GM21786 (cell line): ENCODE results near the gene DMRTC2.

Experiments
- ATAC-seq: cut with Tn5 transposase; IDR thresholded peaks from one replicate; pipeline ENCODE4 v1.9.1; 2021; ENCODE audit not compliant: unreplicated experiment

The DMRTC2 gene

DNA sequence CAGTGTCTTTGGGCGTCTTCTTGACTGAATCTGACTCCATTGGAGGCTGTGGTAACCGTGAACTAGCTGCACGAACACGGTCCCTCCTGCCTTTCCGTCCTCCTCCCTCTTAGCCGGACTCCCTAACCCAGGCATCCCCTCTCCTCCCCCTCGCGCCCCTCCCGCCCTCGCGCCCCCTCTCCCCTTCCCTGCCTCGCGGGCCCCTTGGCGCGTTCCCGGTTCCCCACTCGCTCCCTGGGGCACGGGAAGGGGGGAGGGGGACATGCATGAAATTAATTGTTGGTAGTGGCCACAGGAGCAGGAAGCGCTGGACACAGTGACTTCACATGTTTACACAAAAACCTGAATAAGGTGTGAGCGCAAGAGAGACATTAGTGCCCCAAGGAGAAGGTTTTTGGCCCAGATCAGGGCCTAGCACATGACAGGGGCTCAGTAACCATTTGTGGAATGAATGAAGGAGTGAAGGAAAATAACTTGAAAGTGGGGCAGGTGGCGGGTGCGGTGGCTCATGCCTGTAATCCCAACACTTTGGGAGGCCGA, 279 bp downstream of the DMRTC2 start:
- no peak for ATAC-seq

DNA sequence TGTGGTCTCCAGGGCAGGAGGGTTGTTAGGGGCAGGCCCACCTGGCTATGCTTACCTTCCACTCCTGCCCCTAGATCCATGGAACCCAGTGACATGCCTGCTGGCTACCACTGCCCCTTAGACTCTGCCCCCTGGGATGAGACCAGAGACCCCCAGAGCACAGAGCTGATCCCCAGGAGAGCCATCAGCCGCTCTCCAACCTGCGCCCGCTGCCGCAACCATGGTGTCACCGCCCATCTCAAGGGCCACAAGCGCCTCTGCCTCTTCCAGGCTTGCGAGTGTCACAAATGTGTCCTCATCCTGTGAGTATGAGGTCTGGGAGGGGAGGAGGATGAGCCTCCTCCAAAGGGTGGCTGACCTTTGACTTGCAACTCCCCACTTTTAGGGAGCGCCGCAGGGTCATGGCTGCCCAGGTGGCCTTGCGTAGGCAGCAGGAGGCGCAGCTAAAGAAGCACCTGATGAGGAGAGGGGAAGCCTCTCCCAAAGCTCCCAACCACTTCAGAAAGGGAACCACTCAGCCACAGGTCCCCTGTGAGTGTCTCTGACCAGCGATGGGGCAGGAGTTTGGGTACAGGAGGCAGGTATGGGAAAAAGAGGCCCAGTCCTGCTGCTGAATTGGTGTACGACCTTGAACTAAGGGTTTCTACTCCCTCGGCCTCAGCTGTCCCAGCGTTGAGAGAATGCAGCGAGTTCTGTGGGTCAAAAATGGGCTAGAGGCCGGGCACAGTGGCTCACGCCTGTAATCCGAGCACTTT, 2.7 kb downstream of the DMRTC2 start:
- no peak for ATAC-seq

DNA sequence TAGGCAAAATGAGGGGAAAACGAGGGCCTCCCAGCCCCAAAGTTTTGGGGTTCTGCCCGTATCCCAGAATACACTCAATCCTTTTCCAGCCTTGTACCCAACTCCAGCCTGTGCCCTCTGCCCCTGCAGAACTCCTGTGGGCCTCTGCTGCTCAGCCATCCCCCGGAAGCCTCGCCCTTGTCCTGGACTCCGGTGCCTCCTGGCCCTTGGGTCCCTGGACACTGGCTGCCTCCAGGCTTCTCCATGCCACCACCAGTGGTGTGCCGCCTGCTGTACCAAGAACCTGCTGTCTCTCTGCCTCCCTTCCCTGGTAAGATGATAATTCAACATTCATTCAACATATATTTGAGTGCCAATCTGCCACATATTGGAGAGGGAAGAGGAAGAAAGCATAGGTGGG, 3.8 kb downstream of the DMRTC2 start:
- no peak for ATAC-seq

DNA sequence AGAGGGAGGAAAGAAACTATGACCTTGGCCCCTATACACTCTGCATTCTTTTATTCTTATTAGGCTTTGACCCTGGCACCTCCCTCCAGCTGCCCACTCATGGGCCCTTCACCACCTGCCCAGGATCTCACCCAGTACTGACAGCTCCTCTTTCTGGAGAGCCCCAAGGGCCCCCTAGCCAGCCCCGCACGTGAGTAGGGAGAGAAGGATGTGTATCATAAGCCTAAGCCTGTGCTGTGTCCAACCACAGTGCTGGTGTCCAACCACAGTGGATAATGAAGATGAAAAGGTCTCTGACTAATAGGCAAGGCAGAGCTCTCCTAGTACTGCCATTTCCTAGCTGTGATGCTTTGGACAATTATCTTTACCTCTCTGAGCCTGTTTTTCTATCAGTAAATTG, 4.2 kb downstream of the DMRTC2 start:
- ATAC-seq, result no peak

DNA sequence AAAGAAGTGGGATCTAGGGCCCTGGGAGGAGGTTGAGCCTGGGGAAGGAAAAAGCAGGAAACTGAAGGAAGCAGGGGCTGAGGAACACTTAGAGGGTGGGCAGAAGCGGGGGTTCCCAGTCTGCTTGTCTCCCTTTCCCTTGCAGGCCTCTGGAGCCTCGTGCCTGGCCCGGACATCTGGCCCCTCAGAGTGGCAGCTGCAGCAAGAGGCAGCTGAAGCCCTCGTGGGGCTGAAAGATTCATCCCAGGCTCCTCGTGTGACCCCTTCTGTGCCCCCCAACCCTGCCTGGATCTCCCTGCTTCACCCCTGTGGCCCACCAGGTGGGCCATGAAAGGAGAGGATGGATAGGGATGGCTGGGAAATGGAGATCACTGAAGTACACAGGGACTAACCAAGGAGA, 5.5 kb downstream of the DMRTC2 start:
- ATAC-seq, result no peak

DNA sequence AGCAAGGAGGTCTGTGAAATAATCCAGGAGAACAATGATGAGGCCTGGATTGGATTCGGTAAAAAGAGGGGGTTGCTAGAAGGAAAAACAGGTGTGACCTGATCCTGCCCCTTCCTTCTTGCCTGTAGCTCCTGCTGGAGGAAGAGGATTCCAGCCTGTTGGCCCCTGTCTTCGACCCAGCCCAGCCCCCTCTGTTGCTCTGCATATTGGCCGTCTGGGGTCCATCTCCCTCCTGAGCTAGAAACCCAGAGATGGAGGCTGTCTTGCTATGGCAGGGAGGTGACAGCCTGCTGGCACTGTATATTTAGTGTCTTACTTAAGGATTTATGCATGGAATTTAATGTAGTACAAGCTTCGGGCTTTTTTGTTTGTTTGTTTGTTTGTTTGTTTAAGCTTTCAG, 6.6 kb downstream of the DMRTC2 start:
- ATAC-seq, result no peak

DNA sequence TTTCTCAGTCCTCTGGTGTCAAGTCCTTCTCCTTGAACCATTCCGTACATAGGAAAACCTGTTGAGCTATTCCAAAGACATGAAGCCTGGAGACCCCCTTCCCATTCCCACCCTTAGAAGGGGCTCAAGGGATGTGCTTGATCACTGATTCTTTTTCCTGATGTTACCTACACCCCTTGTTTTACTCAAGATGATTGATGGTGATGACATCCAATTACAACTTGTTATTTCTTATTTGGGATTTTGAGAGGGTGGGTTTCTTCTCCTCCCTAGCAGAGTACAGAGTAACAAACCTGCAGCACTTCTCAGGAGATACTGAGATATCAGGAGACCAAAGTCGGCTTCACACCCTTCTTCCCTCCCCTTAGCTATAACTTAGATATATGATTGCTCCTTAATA, 8.5 kb downstream of the DMRTC2 start:
- ATAC-seq, result no peak

DNA sequence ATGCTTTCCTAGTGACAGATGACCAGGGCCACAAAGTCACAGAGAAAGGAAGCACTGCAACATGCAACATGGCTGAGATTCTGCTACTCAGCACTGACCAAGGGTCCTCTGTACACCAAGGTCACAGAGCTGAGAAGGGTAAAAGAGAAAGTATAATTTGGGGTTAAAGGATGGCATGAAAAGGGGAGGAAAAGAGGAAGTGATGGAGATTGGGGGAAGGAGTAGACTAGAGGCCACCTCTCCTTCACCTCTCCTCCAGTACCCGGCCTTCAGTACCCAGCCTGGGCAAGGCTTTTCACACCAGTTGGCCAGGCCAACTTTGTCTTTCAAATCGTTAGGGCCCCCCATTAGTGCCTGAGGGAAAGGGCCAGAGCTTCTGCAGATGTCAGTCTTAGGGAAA, 8.9 kb downstream of the DMRTC2 start:
- ATAC-seq, result no peak

DNA sequence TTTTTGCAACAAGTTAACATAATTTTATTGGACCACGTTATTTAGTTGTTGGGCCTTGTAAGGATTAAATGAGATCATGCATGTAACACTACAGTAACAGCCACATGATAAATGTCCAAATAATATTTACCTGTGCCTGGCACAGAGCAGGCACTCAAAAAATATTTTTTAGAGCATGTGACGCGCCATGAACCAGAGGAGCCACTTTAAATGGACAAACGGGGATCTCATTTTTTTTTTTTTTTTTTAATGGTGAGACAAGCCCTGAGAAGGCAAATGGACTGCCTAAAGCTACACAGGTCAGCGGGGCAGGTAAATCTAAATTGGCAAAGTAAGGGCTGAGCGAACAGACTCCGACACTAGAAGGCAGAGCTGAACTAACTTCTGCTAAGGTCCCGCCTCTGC, 14.4 kb downstream of the DMRTC2 start:
- ATAC-seq, result no peak

DNA sequence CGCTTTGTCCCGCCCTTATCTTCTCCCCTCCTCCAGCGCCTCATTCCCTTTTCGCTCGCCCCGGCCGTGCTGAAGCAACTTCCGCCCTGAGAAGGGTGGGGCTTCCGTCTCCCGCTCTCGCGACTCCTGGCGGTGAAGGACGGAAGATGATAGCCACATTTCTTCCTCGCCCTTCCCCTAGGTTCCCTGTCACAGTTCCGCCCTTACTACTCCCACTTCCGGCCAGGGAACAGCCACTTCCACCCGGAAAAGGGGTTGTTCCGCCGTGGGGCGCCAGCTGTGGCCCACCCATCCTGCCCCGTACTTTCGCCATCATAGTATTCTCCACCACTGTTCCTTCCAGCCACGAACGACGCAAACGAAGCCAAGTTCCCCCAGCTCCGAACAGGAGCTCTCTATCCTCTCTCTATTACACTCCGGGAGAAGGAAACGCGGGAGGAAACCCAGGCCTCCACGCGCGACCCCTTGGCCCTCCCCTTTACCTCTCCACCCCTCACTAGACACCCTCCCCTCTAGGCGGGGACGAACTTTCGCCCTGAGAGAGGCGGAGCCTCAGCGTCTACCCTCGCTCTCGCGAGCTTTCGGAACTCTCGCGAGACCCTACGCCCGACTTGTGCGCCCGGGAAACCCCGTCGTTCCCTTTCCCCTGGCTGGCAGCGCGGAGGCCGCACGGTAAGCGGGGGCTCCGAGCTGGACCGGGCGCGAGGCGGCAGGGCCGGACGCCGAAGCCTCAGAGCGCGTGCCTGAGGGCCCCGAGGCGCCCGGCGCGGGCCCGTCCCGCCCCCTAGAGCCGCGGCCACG, 15.0 kb downstream of the DMRTC2 start, which contains the start of gene RPS19:
TSS of gene RPS19 (plus strand) at position 638 of the 801 bp plus-strand sequence. CDS start 520 bp downstream, outside the sequence.
- ATAC-seq, result peak; percentile 75

DNA sequence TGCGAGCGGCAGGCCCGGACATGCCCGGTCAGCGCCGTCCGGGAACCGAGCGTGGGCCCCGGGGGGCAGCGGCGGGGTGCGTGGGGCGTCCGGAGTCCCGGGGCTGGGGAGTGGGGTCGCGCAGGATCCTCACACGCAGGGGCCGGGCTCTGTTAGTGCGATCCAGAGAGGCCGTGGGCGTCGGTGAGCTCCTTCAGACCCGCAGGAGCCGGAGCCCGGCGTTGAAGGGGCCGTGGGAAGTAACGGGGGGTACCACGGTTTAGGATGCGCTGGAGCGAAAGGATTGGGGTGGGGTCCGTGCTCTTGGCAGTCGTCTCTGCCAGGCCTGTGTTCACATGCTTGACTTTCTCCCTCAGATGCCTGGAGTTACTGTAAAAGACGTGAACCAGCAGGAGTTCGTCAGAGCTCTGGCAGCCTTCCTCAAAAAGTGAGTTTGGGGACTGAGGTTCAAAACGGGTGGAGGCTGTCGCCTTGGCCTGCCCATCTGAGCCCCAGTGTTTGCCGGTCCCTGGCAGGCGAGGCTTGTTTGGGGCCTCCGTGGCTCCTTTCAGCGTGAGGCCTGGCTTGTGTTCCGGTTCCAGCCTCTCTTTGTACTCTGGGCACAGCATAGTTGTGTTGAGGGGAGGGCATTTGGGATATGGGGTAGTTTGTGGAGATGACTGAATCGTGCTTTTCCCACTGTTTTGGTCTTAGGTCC, 15.7 kb downstream of the DMRTC2 start:
- ATAC-seq, result peak; percentile 15

DNA sequence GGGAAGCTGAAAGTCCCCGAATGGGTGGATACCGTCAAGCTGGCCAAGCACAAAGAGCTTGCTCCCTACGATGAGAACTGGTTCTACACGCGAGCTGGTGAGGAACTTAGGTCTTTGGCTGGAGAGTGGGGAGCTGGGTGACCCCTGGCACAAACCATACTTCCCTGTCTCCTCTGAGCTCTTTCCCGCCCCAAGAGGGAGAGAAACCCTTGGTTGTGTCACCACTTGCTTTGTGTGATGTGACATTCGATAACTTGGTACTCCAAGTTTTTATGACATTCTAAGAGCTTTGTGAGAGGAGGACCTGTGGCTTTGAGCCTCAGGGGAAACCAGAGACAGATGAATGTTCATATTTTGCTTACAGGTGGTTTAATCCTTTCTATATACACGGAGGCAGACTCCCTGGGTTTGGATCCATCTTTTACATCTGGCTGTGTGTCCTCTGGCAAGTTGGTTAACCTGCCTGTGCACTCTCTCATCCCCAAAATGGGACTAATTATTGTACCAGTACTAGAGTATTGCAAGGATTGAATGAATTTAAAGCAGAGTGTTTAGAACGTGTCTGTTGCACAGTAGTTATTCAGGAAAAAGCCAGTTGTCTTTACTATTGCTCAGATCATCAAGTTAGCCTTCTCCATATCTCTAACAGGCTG, 16.4 kb downstream of the DMRTC2 start:
- no peak for ATAC-seq

DNA sequence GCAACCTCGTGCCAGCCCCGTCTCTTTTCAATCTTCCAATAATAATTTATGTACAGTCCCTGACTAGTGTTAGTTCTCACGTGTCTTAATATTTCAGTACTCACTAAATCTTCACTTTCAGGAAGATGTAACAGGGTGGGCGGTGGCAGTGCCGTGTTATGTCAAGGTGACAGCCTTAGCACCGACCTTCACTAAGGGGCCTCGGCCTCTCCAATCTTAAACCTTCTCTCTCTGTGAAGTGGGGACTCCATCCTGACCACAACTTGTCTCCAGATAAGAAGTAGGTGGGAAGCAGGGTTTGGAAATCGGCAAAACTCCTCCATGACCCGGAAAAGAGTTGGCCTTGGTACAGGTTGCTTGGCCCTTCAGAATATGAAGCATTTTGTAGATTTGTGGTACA, 17.0 kb downstream of the DMRTC2 start:
- no peak for ATAC-seq

DNA sequence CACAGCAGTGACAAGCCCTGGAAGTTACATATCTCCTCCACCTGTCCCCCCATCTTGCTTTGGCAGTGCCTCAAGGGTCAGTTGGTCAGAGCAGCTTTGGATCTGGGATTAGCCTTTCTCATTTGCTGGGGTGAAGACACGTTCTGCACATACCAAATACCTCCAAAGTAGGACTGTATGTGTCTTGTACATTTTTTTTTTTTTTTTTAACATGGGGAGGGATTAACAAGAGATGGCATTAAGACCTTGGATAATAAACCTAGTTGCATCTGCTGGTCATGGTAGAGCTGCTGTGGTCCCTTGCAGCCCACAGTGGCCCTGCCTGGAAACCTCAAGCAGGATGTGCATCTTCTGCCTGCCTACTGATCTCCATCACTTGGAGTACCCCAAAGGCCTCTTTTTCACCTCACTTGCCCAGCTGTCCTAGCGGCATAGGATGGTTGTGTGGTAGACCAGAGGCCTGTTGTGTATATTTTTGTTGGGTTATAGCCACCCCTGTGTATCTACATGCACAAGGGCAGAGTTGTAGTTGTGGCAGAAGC, 17.7 kb downstream of the DMRTC2 start:
- ATAC-seq, result no peak

DNA sequence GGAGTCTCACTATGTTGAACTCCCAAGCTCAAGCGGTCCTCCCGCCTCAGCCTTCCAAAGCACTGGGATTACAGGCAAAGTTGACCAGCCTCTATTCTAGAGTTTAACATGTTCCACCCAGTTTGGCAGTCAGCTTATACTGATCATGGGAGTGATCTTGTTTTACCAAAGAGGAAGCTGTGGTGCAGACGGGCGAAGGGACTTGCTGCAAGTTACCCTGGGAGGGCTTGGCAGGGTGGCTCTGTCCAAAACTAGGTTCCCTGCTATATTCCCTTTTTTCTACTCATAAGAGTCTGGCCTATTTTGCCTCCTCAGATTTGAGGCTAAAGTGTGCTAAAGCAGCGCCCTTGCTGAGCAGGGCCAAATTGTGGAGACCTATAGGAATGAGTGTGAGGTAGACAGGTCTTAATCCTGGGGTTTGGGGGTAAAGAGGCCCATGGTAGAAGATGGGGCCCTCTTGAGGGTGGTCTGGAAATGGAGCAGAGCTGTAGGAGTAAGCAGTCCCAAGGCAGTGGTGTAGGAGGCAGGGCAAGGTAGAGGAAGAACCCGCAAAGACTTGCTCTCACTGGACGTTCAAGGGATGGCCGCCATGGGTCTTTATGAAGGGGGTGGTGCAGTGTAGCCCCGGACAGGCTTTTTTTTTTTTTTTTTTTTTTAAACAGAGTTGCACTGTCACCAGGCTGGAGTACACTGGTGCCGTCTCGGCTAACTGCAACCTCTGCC, 18.5 kb downstream of the DMRTC2 start:
- no peak for ATAC-seq

DNA sequence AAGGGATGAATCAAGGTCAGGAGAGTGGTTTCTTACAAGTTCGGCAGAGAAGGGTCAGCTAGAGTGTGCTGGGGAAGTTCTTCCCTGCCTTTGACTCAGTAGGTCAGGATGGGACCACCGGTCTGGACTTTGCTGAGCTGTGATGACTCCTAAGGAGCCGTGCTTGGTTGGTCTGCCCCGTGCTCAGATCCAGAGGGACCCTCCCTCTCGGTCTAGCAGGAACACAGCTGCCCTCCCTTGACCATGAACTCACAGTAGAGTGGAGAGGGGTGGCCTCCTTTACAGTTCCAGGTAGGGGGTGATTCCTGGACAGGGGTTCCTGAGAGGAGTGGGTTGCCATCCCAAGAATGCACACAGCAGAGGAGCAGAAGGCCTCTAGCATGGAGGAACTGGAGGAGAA, 19.5 kb downstream of the DMRTC2 start:
- no peak for ATAC-seq

DNA sequence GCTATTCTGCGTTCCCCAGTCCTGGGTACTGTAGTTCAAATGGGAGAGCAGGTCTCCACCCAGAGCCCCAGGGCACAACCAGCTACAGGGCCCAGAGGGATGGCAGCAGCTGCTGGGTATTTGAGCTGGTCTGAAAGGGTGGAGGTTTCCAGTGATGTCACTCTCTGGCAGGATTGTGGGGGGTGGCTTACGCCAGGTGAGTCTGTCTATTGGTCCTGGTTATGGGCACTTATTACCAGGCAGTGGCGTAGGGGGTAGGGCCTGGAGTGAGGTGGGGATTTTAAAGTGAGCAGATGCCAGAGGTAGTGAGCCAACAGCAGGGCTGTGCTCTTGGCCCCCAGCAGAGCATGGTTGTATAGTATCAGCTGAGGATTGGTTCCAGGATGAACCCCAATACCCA, 21.4 kb downstream of the DMRTC2 start:
- no peak for ATAC-seq

DNA sequence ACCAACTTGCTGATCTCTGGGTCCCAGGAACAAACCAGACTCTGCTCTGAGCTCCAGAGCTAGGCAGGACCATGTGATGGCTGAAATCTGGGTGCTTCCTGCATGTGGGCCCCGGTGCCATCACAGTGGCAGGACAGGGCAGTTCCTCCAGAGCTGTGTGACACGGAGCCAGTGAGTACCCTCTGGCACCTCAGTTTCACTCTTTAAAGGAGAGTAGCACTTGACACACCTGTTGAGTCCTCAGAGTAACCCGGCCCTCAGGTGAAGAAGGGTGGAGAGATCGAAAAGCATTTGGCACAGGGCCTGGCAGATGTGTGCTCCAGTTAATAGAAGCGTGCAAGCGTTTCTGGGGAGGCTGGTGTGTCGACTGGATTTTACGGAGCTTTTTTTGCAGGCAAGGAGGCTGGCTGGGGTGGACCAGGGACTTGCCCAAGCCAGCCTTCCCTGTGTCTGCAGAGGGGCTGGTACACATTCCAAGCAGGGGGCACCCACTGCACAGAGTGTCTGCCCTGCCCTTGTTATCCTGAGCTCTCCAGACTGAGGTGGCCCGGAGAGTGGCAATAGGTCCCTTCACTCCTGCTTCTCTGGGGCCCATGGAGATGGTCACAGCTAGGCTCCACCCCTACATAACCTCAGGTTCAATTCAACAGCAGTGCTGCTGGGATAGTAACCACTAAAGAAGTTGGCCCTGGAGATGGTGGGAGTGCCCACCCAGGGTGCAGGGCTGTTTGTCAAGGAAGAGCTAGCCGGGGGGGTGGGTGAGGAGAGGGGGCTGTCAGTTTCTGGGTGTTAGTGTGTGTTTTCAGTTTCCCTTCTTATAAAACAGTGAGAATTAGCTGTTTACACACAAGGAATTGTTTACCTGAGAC, 23.5 kb downstream of the DMRTC2 start:
- ATAC-seq, result no peak

DNA sequence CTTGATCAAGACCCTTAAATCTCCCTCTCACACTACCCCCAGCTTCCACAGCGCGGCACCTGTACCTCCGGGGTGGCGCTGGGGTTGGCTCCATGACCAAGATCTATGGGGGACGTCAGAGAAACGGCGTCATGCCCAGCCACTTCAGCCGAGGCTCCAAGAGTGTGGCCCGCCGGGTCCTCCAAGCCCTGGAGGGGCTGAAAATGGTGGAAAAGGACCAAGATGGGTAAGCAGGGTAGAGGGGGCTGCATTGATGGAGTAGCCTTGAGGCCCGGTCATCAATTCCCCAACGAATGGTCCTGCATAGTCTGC, 24.1 kb downstream of the DMRTC2 start:
- no peak for ATAC-seq
